Loucy (cell line): ENCODE measurements around the gene RNU7-1.

ENCODE experiments used
- H2AFZ ChIP-seq: fragments of 200-600 bp; sonication (generic); 2 replicates; pipeline ENCODE4 v1.6.0; 2016; ENCODE audit warnings: antibody characterized with exemption, mild to moderate bottlenecking, low read length, moderate library complexity
- H3F3A ChIP-seq: fragments of 200-600 bp; 2 replicates; pipeline ENCODE4 v1.6.0; 2016; ENCODE audit warnings: antibody characterized with exemption, low read depth, mild to moderate bottlenecking
- H3K27me3 ChIP-seq: fragments of 200-600 bp; sonication (generic); 2 replicates; pipeline ENCODE4 v1.6.1; 2014; ENCODE audit warnings: low read length, mild to moderate bottlenecking; ENCODE audit not compliant: insufficient read depth, poor library complexity, severe bottlenecking
- H3K36me3 ChIP-seq: fragments of 200-600 bp; sonication (generic); 2 replicates; pipeline ENCODE4 v1.6.1; 2016; ENCODE audit warnings: low read length; ENCODE audit not compliant: insufficient read depth
- H3K4me1 ChIP-seq: fragments of 200-600 bp; sonication (generic); 2 replicates; pipeline ENCODE4 v1.5.1; 2014; ENCODE audit warnings: low read length, mild to moderate bottlenecking; ENCODE audit not compliant: insufficient read depth, poor library complexity, severe bottlenecking
- H3K4me2 ChIP-seq: fragments of 200-600 bp; sonication (generic); 2 replicates; pipeline ENCODE4 v1.6.0; 2014; ENCODE audit warnings: antibody characterized with exemption, low read length, low read depth, mild to moderate bottlenecking; ENCODE audit not compliant: poor library complexity, severe bottlenecking
- H3K4me3 ChIP-seq: fragments of 200-600 bp; sonication (generic); 2 replicates; pipeline ENCODE4 v1.5.1; 2014; ENCODE audit warnings: low read length, mild to moderate bottlenecking, mixed read lengths; ENCODE audit not compliant: poor library complexity, severe bottlenecking
- H3K79me2 ChIP-seq: fragments of 200-600 bp; sonication (generic); 2 replicates; pipeline ENCODE4 v1.6.1; 2014; ENCODE audit warnings: low read length; ENCODE audit not compliant: insufficient read depth
- H3K9ac ChIP-seq: fragments of 200-600 bp; sonication (generic); 2 replicates; pipeline ENCODE4 v1.6.0; 2014; ENCODE audit warnings: mild to moderate bottlenecking, low read depth, low read length, moderate library complexity; ENCODE audit not compliant: poor library complexity, severe bottlenecking
- H3K9me2 ChIP-seq: fragments of 200-600 bp; sonication (generic); replicated peaks from 2 replicates; pipeline ENCODE4 v1.6.1; 2016; ENCODE audit warnings: low read depth, low read length, mixed read lengths
- H3K9me3 ChIP-seq: fragments of 200-600 bp; sonication (generic); 2 replicates; pipeline ENCODE4 v1.6.1; 2014; ENCODE audit warnings: mild to moderate bottlenecking, antibody characterized with exemption, low read length, low read depth; ENCODE audit not compliant: insufficient read depth
- H4K20me1 ChIP-seq: fragments of 200-600 bp; sonication (generic); 2 replicates; pipeline ENCODE4 v1.6.0; 2014; ENCODE audit warnings: antibody characterized with exemption, low read length, mild to moderate bottlenecking; ENCODE audit not compliant: insufficient read depth, poor library complexity, severe bottlenecking
- CTCF ChIP-seq: fragments of 200-600 bp; sonication (generic); conservative IDR thresholded peaks from 2 replicates; pipeline ENCODE4 v1.5.1; 2014; ENCODE audit warnings: mild to moderate bottlenecking, antibody characterized with exemption, low read length
- EZH2phosphoT487 ChIP-seq: fragments of 200-600 bp; IDR thresholded peaks from 2 replicates; pipeline ENCODE4 v1.6.1; 2018; ENCODE audit warnings: antibody characterized with exemption, mild to moderate bottlenecking, moderate library complexity, borderline replicate concordance

The RNU7-1 gene

GRCh38 chr12:6957151-6957701 is 13.6 kb downstream of the RNU7-1 start:
- H4K20me1 ChIP-seq: no peaks in the 10 kb centered on the region
- H2AFZ ChIP-seq: no peak overlapping the region
- H3K36me3 ChIP-seq: 0 out of 2 replicates have a peak, but pooled peaks cover 3% of the 10 kb centered on the region
- peaks cover 79% of the 10 kb centered on the region for H3K79me2 ChIP-seq
- H3K4me3 ChIP-seq: no peak overlapping the region
- H3K9ac ChIP-seq: peak overlapping the region; percentile 97
- H3K4me1 ChIP-seq: peaks cover 95% of the 10 kb centered on the region
- no peaks in the 10 kb centered on the region for H3K27me3 ChIP-seq
- H3K9me2 ChIP-seq: no peaks in the 10 kb centered on the region
- H3K4me2 ChIP-seq: peak overlapping the region; percentile 97
- H3K9me3 ChIP-seq: no peaks in the 10 kb centered on the region
- H3F3A ChIP-seq: no peaks in the 10 kb centered on the region
- no peak for TF ChIP-seq EZH2phosphoT487

GRCh38 chr12:6957741-6958608 is 14.4 kb downstream of the RNU7-1 start:
- H4K20me1 ChIP-seq: no peaks in the 10 kb centered on the region
- no peaks in the 10 kb centered on the region for H3K9me2 ChIP-seq
- peak overlapping the region; percentile 67 for H3K4me3 ChIP-seq
- no peak overlapping the region for H2AFZ ChIP-seq
- H3K9me3 ChIP-seq: no peaks in the 10 kb centered on the region
- H3K4me2 ChIP-seq: peak overlapping the region; percentile 97
- peaks cover 71% of the 10 kb centered on the region for H3K79me2 ChIP-seq
- no peaks in the 10 kb centered on the region for H3F3A ChIP-seq
- H3K9ac ChIP-seq: peak overlapping the region; percentile 97
- no peak for TF ChIP-seq EZH2phosphoT487
- no peak for TF ChIP-seq CTCF
- H3K4me1 ChIP-seq: peaks cover 90% of the 10 kb centered on the region
- H3K27me3 ChIP-seq: no peaks in the 10 kb centered on the region
- 0 out of 2 replicates have a peak, but pooled peaks cover 3% of the 10 kb centered on the region for H3K36me3 ChIP-seq

- H3K4me2 ChIP-seq: peak overlapping the region; percentile 97
- H3K9me3 ChIP-seq: no peaks in the 10 kb centered on the region
- H3K36me3 ChIP-seq: 0 out of 2 replicates have a peak, but pooled peaks cover 3% of the 10 kb centered on the region
- H3K4me1 ChIP-seq: peaks cover 83% of the 10 kb centered on the region
- H3K4me3 ChIP-seq: peak overlapping the region; percentile 67
- peaks cover 65% of the 10 kb centered on the region for H3K79me2 ChIP-seq
- H2AFZ ChIP-seq: no peak overlapping the region
- H4K20me1 ChIP-seq: no peaks in the 10 kb centered on the region
- peak overlapping the region; percentile 97 for H3K9ac ChIP-seq
- H3K9me2 ChIP-seq: no peaks in the 10 kb centered on the region
- no peaks in the 10 kb centered on the region for H3F3A ChIP-seq
- TF ChIP-seq CTCF: no peak
- TF ChIP-seq EZH2phosphoT487: no peak
- H3K27me3 ChIP-seq: no peaks in the 10 kb centered on the region
These were observed 15.0 kb downstream of the RNU7-1 start for GRCh38 chr12:6958609-6959057.
